SIG-M5 (cell line): Measurements from ENCODE around the gene RRP1.

Experiments used
- DNase-seq: peaks from one replicate; lab custom pipeline; 2025; lab: John Stamatoyannopoulos, UW

The RRP1 gene

DNA sequence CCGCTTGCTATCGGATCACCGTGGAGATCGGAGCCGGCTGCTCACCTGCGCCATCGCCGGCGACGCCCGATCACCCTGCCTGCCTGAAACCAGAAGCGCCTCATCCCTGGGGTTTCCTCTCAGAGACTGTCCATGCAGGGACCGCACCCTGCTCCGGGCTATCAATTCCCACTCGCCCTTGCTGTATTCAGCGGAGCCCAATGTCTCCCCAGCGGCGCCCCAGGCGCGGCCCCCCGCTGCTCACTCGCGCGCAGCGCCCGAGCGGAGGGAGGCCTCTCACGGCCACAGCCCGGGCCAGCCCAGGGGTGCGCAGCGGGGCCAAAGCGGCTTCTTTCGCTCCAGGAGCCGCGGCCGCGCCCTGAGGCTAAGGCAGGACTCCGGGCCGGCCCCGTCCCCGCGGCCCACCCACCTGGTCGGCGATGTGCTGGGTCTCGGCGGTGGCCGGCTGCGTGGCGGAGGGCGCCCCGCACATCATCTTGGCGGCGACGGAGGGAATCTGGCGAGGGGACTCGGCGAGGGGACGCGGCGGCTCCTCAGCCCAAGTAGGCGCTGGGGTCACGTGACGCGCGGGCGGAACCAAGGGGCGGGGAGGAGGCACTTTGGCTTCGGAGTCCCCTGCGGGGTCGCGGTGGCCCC lies 13.5 kb upstream of the RRP1 start, which contains the start of gene CSTB:
Gene CSTB (minus strand): TSS at position 514 of the 636 bp plus-strand sequence. CDS start 39 bp downstream, at position 475.
- DNase-seq: no peak

DNA sequence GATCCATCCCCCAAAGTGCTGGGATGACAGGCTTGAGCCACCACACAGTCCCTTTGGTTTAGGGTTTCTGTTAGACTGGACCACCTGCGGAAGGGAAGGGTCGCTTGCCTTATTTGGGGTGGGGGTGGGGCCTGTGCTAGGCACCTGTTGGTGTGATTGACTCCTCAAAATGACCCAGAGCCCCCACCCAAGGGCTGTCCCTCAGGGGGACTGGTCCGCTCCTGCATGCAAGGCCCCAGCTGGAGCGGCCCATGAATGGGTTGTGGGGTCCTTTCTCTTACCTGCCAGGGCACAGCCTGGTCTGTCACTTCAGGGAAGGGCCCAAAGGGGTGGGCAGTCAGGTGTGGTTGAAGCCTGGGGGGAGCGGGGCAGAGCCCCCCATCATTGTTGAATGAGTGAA lies 11.4 kb upstream of the RRP1 start:
- DNase-seq: no peak

DNA sequence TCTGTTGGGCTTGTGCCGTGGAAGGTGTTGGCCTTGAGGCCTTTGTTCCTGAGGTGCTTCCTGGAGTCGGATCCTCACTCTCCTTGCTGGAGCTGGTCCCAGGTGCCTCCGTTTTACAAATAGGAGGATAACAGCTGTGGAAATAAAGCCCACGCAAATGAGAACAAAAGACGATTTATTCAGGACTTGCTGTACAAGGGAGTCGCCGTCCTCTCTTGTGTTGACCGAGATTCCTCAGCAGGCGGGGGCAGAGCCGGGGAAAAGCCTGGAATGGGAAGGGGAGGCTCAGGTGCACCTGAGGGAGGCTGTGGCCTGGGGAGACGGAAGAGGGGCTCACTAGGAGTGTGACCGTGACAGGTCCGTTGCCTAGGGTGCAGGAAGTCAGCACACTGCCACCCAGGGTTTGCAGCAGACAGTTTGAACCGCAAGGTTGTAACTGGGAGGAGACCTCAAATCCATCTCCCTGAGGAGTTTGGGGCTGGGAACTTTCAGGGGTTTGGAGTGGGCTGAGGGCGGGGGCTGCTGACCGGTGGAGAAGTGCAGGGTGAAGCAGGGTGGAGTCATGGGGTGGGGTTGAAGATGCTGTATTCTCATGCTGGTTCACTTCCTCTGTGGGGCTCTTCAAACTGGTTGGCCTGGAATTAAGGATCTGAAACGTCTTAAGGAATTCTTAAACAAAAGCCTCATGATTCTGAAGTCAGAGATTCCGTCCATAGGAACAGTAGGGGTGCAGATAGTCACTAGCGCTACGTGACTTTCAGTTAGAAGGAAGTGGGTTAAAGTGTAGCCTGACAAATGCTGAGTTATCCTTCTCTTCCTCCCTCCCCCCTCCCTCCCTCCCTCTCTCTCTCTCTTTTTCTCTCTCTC lies 10.7 kb upstream of the RRP1 start:
- no peak for DNase-seq

DNA sequence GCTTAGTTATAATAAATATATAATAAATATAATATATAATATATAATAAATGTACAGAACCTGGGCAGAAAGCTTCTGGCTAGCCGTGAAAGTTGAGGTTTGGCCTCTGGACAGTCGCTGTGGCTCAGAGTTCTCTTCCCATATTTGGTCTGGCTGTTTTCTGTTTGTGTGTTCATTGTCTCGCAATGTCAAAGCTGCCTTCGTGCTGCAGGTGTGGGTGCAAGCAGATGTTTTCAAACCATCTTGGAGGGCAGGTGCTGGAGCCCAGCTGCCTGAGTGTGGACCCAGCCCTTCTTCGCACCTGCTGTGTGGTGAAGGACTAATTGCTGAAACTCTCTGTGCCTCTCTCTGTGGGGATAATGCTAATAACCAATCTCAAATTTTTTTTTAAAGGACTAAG lies 9.7 kb upstream of the RRP1 start:
- DNase-seq: no peak

DNA sequence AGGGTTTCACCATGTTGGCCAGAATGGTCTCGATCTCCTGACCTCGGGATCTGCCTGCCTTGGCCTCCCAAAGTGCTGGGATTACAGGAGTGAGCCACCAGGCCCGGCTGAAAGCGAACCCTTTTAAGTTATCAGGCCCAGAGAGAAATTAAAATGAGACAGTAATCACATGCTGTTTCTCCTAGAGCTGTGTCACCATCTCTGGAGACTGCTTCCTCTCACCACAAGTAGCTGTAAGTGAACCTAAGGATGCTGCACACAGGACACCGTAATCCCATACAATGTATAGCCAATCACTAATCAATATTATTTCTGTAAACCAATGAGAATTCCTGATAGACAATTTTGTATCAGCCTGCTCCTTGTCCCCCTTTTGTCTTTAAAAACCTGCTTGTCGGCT lies 7.5 kb upstream of the RRP1 start:
- no peak for DNase-seq

DNA sequence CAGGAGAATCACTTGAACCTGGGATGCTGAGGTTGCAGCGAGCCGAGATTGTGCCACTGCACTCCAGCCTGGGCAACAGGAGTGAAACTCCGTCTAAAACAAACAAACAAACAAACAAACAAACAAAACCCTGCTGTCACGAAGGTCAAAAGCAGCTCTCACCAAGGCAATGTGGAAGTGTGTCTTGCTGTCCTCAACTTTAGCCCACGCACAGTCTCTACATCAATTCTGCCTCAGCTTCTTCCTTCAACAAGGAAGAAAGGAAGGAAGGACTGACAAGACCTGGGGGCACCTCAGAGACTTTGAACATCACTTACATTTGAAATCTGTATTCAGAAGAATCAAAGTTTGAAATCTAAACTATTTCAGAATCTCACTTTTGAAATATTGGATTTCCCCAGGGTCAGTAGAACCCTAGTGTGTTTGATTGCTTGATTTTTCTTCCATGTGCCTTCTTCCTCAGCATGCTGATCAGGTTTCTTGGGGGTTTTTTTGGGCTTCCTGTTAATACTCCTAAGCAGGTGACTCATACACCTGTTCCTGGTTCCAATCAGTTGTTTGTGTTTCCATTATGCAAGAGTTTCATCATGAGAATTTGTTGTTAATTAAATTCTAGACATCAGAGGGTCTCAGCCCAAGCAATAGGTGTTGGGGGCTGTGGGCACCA lies 6.8 kb upstream of the RRP1 start:
- DNase-seq: no peak

DNA sequence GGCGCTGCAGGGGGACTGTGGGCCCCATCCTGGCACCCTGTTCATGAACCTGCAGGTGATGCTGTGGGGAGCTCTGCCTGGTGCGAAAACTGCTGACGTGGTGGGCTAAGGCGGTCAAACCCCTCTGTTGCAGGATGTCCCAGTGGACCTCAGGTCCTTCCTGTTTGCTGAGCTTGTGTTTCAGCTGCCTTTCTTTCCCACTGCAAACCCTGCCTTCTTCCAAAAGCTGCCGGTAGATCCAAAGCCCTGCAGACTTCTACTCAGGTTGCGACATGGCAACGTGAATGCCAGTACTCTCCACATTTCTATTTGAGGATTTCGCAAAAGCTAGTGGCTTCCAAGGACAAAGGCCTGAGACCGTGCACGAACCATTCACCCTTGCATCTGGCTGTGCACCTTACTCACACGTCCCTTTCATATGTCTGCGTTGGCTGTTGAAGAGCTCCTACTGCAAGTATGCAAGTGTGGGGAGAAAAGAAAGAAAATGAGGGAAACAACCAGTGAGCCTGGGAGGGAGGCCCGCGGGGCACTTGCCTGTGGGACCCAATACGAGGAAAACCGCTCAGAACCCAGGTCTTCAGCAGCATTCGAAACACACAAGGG lies 6.2 kb upstream of the RRP1 start:
- no peak for DNase-seq

DNA sequence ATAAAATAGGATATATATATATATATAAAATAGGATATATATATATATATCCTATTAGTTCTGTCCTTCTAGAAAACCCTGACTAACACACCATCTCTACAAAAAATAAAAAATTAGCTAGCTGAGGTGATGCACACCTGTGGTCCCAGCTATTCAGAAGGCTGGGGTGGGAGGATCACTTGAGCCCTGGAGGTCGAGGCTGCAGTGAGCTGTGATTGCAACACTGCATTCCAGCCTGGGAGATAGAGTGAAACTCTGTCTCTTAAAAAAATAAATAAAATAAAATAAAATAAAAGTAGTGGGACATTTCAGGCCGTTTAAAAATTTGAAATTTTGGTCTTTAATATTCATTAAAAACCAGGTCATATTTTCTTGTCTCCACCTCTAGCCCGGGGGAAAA lies 4.2 kb upstream of the RRP1 start:
- DNase-seq: no peak

DNA sequence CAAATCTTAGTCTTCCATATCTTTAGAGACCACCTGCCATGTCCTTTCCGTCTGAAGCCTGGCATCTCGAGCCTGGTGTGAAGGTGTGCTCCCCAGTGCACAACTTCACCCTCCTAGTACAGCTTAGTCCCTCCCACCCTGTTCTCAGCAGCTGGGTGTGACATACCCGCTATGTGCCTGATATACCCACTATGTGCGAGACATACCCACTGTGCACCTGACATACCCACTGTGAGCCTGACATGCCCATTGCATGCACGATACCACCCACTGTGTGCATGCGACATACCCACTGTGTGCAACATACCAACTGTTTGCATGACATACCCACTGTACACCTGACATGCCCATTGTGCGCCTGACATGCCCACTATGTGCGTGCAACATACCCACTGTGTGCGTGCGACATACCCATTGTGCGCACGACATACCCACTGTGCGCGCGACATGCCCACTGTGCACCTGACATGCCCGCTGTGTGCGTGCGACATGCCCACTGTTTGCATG lies 3.0 kb upstream of the RRP1 start:
- no peak for DNase-seq

DNA sequence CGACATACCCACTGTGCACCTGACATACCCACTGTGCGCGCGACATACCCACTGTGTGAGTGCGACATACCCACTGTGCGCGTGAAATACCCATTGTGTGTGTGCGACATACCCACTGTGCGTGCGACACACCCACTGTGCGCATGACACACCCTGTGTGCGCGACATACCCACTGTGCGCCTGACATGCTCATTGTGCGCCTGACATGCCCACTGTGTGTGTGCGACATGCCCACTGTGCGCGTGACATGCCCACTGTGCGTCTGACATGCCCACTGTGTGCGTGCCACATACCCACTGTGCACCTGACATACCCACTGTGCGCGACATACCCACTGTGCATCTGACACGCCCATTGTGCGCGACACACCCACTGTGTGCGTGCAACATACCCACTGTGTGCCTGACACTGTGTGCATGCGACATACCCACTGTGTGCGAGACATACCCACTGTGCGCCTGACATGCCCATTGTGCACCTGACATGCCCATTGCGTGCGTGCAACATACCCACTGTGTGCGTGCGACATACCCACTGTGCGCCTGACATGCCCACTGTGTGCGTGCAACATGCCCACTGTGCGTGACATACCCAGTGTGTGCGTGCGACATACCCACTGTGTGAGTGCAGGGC lies 2.5 kb upstream of the RRP1 start:
- no peak for DNase-seq

DNA sequence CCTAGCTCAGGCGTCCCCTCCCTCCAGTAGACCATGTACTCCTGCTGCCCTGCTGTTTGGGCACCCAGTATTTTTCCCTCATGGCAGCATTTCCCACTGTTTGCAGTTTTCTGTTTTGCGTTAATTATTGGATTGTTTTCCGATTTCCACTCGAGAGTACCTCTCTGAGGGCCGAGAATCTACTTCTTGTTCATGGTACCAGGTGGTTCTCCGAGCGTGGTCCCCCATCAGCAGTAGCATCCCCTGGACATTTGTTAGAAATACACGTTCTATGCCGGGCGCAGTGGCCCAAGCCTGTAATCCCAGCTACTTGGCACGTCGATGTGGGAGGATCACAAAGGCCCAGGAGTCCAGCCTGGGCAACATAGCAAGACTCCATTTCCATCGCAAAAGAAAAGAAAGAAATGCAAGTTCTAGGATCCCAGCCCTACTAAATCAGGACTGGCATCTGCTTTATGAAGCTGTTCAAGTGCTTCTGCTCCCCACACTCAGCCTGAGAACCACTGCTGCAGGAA lies 690 bp downstream of the RRP1 start:
- no peak for DNase-seq

DNA sequence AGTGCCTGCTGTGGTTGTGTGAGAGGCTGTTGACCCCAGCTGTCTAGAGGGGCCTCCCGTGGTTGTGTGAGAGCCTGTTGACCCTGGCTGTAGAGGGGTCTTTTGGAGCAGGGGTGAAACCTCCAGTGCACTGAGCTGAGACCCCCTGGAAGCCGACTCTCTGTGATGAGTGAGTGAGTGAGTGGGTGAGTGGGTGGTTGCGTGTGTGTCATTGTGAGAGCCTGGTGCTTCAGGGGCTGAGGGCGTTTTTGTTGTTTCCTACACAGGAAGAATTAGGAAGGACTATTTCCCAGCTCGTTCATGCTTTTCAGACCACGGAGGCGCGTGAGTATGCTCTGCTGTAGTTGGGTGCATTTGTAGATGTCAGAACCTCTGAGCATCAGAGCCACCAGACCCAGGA lies 3.0 kb downstream of the RRP1 start:
- DNase-seq: no peak

DNA sequence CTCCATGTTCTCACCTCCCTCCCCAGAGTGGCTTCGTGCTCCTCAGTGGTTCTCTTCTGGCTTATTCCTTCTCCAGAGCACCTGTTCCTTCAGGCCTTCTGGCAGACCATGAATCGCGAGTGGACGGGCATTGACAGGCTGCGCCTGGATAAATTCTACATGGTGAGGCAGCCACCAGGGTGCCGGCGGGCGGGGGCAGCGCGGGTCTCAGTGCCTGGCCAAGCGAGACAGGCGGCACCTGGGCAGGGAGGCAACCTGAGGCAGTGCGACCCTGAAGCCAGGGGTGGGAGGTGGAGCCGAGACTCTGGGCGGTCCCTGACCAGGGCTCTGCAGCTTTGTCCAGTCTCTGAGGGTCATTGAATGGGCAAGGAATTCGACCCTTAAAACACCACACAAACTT lies 3.9 kb downstream of the RRP1 start:
- DNase-seq: no peak

DNA sequence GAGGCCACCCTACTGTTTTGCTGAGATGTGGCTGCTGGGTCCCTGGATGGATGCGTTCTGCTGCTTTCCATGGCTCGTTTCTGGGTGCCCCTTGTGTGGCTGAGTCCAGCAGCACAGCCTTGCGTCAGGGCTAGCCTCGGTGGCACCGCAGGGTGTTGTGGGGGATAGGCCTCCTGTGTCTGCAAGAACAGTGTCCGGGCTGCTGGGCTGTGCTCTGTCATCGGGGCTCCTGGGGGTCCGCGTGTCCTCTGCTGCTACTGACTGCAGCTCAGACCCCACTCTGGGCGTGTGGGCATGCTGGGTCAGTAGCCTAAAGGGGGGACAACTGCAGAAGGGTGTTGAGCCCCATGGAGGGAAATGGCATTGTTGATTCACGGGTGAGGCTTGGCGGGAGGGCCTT lies 4.9 kb downstream of the RRP1 start:
- no peak for DNase-seq

DNA sequence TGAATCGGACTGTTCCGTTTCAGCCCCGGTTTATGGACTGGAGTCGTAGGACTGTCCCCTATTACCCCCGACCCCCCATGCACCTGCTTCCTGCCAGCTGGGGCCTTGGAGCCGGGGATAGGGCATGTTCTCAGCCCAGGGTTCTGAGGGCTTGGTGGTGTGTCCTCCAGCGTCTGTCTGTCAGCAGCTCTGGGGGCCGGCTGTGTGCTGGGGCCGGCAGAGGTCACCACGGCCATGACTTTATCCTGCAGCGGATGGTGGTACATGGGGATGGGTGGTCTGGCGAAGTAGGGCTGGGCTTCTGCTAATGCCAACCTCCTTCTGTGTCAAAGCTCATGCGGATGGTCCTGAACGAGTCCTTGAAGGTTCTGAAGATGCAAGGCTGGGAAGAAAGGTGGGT lies 5.5 kb downstream of the RRP1 start:
- DNase-seq: no peak

DNA sequence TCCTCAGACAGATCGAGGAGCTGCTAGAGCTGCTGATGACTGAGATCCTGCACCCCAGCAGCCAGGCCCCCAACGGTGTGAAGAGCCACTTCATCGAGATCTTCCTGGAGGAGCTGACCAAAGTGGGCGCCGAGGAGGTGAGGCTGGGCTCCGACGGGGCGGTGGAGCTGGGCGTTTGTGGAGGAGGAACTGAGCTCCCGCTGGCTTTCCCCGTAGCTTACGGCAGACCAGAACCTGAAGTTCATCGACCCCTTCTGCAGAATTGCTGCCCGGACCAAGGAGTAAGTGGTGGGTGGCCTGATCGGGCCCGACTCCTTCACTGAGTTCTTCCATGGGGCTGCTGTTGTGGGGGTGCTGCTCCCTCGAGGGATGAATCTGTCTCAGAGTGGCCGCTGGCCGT lies 8.0 kb downstream of the RRP1 start:
- no peak for DNase-seq

DNA sequence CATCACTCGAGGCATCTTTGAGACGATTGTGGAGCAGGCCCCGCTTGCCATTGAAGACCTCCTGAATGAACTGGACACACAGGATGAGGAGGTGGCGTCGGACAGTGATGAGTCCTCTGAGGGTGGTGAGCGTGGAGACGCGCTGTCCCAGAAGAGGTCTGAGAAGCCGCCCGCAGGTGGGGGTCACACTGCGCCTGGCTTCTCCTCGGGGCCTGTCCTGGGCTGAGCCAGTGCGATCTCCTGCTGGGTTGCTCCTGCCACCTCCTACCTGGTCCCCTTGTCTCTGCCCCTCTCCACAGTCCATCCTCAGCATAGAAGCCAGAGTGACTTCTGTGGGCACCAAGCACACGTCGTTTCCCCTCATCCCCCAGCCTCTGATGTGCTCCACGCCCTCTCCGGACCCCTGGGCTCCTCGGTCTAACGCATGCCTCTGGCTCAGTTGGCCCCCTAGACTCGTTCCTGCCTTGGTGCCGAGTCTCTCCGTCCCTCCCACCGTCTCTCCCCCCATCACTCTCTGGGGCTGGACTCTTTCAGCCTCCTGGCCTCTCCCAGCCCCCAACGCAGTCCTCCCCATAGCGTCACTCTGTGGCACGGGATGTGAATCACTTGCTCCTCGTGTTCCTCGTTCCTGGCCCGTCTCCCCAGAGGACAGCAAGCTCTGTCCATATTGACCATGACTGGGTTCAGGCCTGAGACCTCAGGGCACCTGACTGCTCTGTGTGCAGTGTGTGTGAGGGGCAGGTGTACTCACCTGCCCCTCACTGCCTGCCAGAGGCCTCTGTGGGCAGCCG lies 8.7 kb downstream of the RRP1 start:
- DNase-seq: no peak

DNA sequence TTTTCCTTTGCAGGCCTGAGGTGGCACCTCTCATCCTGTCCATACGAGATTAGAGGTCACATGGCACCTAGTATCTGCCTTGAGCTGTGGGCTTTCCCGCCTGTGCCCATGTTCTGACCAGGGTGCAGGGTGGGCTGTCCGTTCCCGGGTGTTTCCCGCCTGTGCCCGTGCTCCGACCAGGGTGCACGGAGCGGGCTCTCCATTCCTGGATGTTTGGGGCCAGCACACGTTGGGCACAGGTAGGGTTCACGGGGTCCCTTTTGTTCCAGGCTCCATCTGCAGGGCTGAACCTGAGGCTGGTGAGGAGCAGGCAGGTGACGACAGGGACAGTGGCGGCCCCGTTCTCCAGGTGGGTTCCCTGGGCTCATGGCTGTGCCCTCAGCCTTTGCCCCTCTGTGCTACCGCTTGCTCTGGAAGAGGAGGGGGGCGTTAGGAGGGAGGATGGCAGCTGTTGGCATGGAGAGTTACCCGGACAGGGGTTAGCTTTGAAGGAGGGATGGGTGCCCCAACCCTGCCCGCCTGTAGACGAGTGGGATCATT lies 10.0 kb downstream of the RRP1 start:
- no peak for DNase-seq

DNA sequence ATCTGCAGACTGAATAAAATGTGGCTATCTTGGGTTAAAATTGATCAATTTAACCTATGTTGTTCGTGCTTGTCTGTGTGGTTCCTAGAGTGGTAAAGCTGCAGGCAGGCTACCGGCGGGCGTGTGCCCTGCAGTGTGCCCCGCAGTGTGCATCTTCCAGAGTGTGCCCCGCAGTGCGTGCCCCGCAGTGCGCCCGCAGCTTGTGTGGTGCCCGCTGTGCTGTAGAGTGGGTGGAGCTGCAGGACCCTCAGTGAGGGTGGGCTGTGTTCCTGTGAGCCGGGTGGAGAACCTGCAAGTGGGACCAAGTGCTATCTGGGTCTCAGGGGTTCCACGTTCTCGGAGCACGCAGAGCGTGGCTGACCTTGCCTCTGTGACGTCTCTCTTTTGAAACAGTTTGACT lies 10.7 kb downstream of the RRP1 start:
- no peak for DNase-seq

DNA sequence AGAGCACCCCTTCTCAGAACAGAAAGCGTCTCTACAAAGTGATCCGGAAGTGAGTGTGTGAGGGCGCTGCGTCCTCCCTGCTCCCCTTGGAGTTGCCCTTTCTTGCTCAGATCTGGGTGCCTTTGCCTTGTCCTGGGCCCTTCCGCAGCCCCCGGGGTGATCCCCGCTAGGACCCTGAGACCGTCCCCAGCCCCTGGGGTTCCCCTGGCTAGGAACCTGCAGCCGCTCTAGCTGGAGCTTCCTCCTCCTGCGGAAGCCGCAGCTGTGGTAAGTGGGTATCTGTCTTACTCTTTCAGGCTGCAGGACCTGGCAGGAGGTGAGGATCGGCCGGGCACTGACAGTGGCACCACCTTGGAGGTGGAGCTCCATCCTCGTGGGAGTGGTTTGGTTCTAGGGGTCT lies 11.2 kb downstream of the RRP1 start:
- no peak for DNase-seq
